ENCODE results near the gene GSTK1.

The GSTK1 gene

GRCh38 chr7:143272871-143273270 is 9.6 kb downstream of the GSTK1 start:
- H3K27ac ChIP-seq = no peak overlapping the region
- TF ChIP-seq ZFX (IDR thresholded peaks at IDR 0.05) (no peak), CTCF (conservative IDR thresholded peaks at IDR 0.05) (no peak)

- TF ChIP-seq ZFX (IDR thresholded peaks at IDR 0.05) (no peak), CTCF (conservative IDR thresholded peaks at IDR 0.05) (no peak)
- H3K27ac ChIP-seq = no peak overlapping the region
Measured at GRCh38 chr7:143279186-143280098, 16.2 kb downstream of the GSTK1 start.

- no peak overlapping the region for H3K27ac ChIP-seq
- no peak for TF ChIP-seq ZFX (IDR thresholded peaks at IDR 0.05)
- no peak for TF ChIP-seq CTCF (conservative IDR thresholded peaks at IDR 0.05)
Measured at GRCh38 chr7:143280160-143280559, 16.9 kb downstream of the GSTK1 start.

- no peak overlapping the region for H3K27ac ChIP-seq
- TF ChIP-seq CTCF (conservative IDR thresholded peaks at IDR 0.05) (no peak), ZFX (IDR thresholded peaks at IDR 0.05) (no peak)
Measured at GRCh38 chr7:143280566-143280965, 17.3 kb downstream of the GSTK1 start.

GRCh38 chr7:143281529-143281928 is 18.3 kb downstream of the GSTK1 start:
- no peak overlapping the region for H3K27ac ChIP-seq
- no peak for TF ChIP-seq ZFX (IDR thresholded peaks at IDR 0.05)
- no peak for TF ChIP-seq CTCF (conservative IDR thresholded peaks at IDR 0.05)

- TF ChIP-seq ZFX (IDR thresholded peaks at IDR 0.05) (no peak), CTCF (conservative IDR thresholded peaks at IDR 0.05) (no peak)
- H3K27ac ChIP-seq = no peak overlapping the region
Measured at GRCh38 chr7:143282124-143282523, 18.9 kb downstream of the GSTK1 start.

GRCh38 chr7:143283381-143283780 is 20.1 kb downstream of the GSTK1 start:
- H3K27ac ChIP-seq = no peak overlapping the region
- no peak for TF ChIP-seq CTCF (conservative IDR thresholded peaks at IDR 0.05)

Data from C4-2B (cell line).